GM23248 (cell line): ENCODE results near the gene RTN4RL1. TPM values are rescaled to one million over a fixed set of nuclear protein-coding genes. Genes with fewer than 3 reads are reported as not detected.
"Not testable (repeated sequence)": the region's sequence is repeated elsewhere in the genome, so short reads cannot be mapped to it uniquely, and the experiment has no call there.

Source experiments
- DNase-seq: peaks from one replicate; pipeline ENCODE4 v3.0.0-alpha.2; 2015
- H2AFZ ChIP-seq: fragments of 200-600 bp; sonication (generic); 2 replicates; pipeline ENCODE4 v1.6.1; 2016; ENCODE audit warnings: antibody characterized with exemption
- H3F3A ChIP-seq: fragments of 200-600 bp; sonication (generic); 2 replicates; pipeline ENCODE4 v1.6.1; 2016; ENCODE audit warnings: mild to moderate bottlenecking, antibody characterized with exemption, mixed run types; ENCODE audit not compliant: insufficient read depth
- H3K27ac ChIP-seq: fragments of 200-600 bp; sonication (generic); 2 replicates; pipeline ENCODE4 v1.5.1; 2016; ENCODE audit warnings: mild to moderate bottlenecking
- H3K27me3 ChIP-seq: fragments of 200-600 bp; sonication (generic); replicated peaks from 2 replicates; pipeline ENCODE4 v1.6.1; 2016; ENCODE audit warnings: mild to moderate bottlenecking; ENCODE audit not compliant: insufficient read depth
- H3K36me3 ChIP-seq: fragments of 200-600 bp; sonication (generic); 2 replicates; pipeline ENCODE4 v1.6.1; 2016; ENCODE audit warnings: low read depth, mild to moderate bottlenecking
- H3K4me1 ChIP-seq: fragments of 200-600 bp; sonication (generic); 2 replicates; pipeline ENCODE4 v1.6.1; 2016; ENCODE audit warnings: mild to moderate bottlenecking; ENCODE audit not compliant: insufficient read depth
- H3K4me2 ChIP-seq: fragments of 200-600 bp; sonication (generic); one replicate; pipeline ENCODE4 v1.6.1; 2016; ENCODE audit warnings: mild to moderate bottlenecking; ENCODE audit not compliant: unreplicated experiment
- H3K4me3 ChIP-seq: fragments of 200-600 bp; sonication (generic); 2 replicates; pipeline ENCODE4 v1.5.1; 2016; ENCODE audit warnings: mild to moderate bottlenecking
- H3K79me2 ChIP-seq: fragments of 200-600 bp; sonication (generic); 2 replicates; pipeline ENCODE4 v1.6.1; 2016; ENCODE audit warnings: mild to moderate bottlenecking; ENCODE audit not compliant: insufficient read depth
- H3K9ac ChIP-seq: fragments of 200-600 bp; sonication (generic); 2 replicates; pipeline ENCODE4 v1.6.1; 2016; ENCODE audit warnings: mild to moderate bottlenecking
- H3K9me2 ChIP-seq: fragments of 200-600 bp; sonication (generic); 2 replicates; pipeline ENCODE4 v1.6.1; 2016; ENCODE audit warnings: mixed run types, mild to moderate bottlenecking, moderate library complexity; ENCODE audit not compliant: insufficient read depth
- H3K9me3 ChIP-seq: fragments of 200-600 bp; sonication (generic); one replicate; pipeline ENCODE4 v1.6.1; 2017; ENCODE audit warnings: low read depth
- H4K20me1 ChIP-seq: fragments of 200-600 bp; sonication (generic); 2 replicates; pipeline ENCODE4 v1.6.0; 2016; ENCODE audit not compliant: insufficient read depth
- EZH2 ChIP-seq: fragments of 200-600 bp; sonication (generic); IDR thresholded peaks from 2 replicates; pipeline ENCODE4 v1.6.1; 2018; ENCODE audit warnings: antibody characterized with exemption, mild to moderate bottlenecking; ENCODE audit not compliant: insufficient read depth, poor library complexity, severe bottlenecking
- EZH2phosphoT487 ChIP-seq: fragments of 200-600 bp; sonication (generic); IDR thresholded peaks from 2 replicates; pipeline ENCODE4 v1.6.1; 2018; ENCODE audit warnings: antibody characterized with exemption, moderate library complexity, mild to moderate bottlenecking, low read depth; ENCODE audit not compliant: insufficient read depth
- WGBS, 2 experiments: methylation state at CpG; one replicate each; pipeline ENCODE4 v1.1.6; 2015 to 2017; ENCODE audit warnings: low lambda C conversion rate in 2 of 2, low coverage in 1 of 2; ENCODE audit errors: missing lambda C conversion rate in 2 of 2; 5-methylcytosine and 5-hydroxymethylcytosine counted together
- in situ Hi-C: fragments of 300-500 bp; cut with MboI; formaldehyde crosslinking; loops from 2 replicates; pipeline ENCODE4 v1.15.0; 2020
- polyA plus RNA-seq: library from polyadenylated mRNA; unstranded; fragments of >200 nt; fragmentation: Nextera tagmentation; extraction: Ambion mirVana; gene quantifications from 2 replicates; pipeline ENCODE4 v1.2.1, GENCODE V29; 2016
- total RNA-seq: library from RNA; depleted of rRNA; stranded (reverse); fragments of >200 nt; shearing (Covaris generic); gene quantifications from 2 replicates; pipeline ENCODE4 v1.2.3, GENCODE V29; 2014

Gene RTN4RL1
- total and polyA plus RNA-seq, 2 experiments from 2014 or later = 0.22 TPM; not detected in 1

DNA sequence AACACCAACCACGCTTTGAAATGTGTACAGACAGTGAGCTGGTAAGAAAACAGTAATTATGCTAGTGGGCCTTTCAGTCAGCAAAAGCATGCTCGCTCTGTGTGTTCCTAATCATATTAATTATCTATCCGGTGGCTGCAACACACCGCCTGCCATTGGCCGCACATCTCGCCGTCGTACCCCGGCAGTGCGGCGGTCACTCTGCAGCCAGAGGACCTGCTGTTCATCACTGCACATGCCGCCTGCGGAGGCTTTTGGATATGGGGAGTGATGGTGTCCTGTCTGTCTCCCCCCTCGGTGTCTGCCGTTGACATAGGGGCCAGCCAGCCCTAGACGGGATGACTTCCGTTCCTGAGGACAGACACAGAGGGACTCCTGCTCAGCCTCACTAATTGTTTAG is 126.8 kb downstream of the RTN4RL1 start:
- no peak for TF ChIP-seq EZH2
- no peak for TF ChIP-seq EZH2phosphoT487
- in situ Hi-C loops = no loop called here
- Histone ChIP-seq H3K27me3 (no peaks in the 10 kb centered on the region), H3K9me3 (no peaks in the 10 kb centered on the region), H3K4me2 (no peak overlapping the region), H4K20me1 (no peaks in the 10 kb centered on the region), H3K79me2 (no peaks in the 10 kb centered on the region), H3K36me3 (peaks cover 29% of the 10 kb centered on the region), H3K4me1 (no peaks in the 10 kb centered on the region), H2AFZ (no peak overlapping the region), H3K9ac (no peak overlapping the region), H3F3A (no peaks in the 10 kb centered on the region), H3K9me2 (no peaks in the 10 kb centered on the region), H3K27ac (no peak overlapping the region), H3K4me3 (no peak overlapping the region)
- DNase-seq = no peak
- 95 to 97% methylated on average over 17 of the region's 17 CpGs for WGBS, 2 experiments

DNA sequence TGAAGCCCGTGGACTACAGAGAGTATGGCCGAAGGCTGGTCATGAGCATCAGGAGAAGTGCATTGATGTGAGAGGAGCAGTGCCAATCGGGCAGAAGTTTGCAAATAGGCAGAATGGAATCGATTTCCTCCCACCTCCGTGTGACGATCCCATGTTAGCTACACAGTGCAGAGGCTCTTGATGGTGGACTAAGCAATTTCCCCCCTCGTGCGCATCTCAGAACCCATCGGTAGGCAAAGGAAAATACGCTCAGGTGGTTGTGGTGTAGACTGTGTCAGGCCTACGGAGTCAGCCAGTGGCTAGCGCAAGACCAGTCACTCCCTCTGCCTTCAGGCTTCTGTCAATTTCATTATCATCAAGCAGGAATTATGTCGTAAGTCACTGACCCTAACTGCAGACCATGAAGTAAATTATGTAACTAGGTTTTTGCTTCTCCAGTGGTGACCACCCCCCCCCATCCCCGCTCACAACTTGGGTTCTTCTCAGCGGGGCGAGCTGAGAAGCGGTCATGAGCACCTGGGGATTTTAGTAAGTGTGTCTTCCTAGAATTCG is 128.0 kb downstream of the RTN4RL1 start:
- TF ChIP-seq EZH2 (no peak), EZH2phosphoT487 (no peak)
- Histone ChIP-seq H3K79me2 (no peaks in the 10 kb centered on the region), H3K4me1 (no peaks in the 10 kb centered on the region), H3F3A (no peaks in the 10 kb centered on the region), H4K20me1 (no peaks in the 10 kb centered on the region), H3K4me2 (no peak overlapping the region), H3K36me3 (peaks cover 40% of the 10 kb centered on the region), H3K9ac (no peak overlapping the region), H3K4me3 (no peak overlapping the region), H2AFZ (no peak overlapping the region), H3K9me2 (no peaks in the 10 kb centered on the region), H3K9me3 (no peaks in the 10 kb centered on the region), H3K27ac (no peak overlapping the region), H3K27me3 (no peaks in the 10 kb centered on the region)
- no peak for DNase-seq
- 86% methylated on average over 17 to 18 of the region's 18 CpGs for WGBS, 2 experiments
- in situ Hi-C loops = no loop called here

DNA sequence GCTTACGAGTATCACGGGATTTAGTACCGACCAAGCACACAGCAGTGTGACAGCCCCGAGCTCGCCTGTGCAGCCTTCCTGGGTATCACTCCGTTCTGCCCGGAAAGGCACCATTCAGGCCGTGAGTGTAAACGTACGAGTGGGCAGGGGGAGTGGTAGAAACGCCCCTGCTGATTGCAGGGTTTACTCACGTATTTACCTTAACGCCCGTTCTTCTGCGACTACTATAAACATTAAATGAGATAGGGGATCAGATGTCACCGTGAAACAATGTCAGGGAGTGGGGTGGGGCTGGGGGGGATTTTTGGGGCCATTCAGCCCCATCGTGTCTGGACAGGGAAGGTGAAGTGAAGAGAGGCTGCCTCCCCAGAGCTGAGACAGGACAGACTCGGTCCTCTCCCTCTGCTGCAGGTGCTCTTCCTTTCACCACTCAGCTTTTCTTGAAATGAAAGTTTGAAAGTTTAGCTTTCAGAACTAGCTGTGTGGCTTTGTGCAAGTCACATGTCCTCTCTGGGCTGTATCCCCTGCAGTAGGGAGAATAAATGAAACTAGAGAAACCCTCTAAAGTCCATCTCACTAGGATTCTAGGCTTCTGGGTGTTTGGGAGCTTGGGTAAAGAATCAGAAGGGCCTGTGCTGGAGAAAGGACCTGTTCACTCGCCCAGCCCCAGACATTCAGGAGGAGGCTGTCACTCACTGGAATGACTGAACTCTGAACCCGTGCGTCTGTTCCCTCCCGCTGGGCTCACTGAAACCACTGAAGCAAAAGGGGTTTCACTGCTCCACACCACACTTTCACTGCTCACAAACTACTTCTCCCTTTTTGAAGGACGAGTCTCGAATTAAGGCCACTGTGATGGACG is 128.7 kb downstream of the RTN4RL1 start:
- 91 to 92% methylated on average over 25 of the region's 25 CpGs for WGBS, 2 experiments
- H4K20me1 ChIP-seq = no peaks in the 10 kb centered on the region
- in situ Hi-C loops = no loop called here
- H2AFZ ChIP-seq = no peak overlapping the region
- no peak overlapping the region for H3K9ac ChIP-seq
- TF ChIP-seq EZH2phosphoT487 (no peak), EZH2 (no peak)
- no peaks in the 10 kb centered on the region for H3K4me1 ChIP-seq
- H3K79me2 ChIP-seq = no peaks in the 10 kb centered on the region
- no peak for DNase-seq
- no peak overlapping the region for H3K4me3 ChIP-seq
- H3K27me3 ChIP-seq = no peaks in the 10 kb centered on the region
- no peak overlapping the region for H3K27ac ChIP-seq
- H3K9me3 ChIP-seq = no peaks in the 10 kb centered on the region
- no peaks in the 10 kb centered on the region for H3F3A ChIP-seq
- H3K9me2 ChIP-seq = no peaks in the 10 kb centered on the region
- peaks cover 40% of the 10 kb centered on the region for H3K36me3 ChIP-seq
- no peak overlapping the region for H3K4me2 ChIP-seq

DNA sequence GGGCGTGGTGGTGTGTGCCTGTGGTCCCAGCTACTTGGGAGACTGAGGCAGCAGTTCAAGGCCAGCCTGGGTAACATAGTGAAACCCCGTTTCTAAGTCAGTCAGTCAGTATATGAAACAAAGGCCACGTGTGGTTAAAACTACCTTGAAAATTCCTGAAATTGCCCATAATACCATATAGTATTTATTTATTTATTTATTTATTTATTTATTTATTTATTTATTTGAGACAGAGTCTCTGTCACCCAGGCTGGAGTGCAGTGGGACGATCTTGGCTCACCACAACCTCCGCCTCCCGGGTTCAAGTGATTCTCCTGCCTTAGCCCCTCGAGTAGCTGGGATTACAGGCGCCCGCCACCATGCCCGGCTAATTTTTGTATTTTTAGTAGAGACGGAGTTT is 129.7 kb downstream of the RTN4RL1 start:
- not testable (repeated sequence) for H3K4me3 ChIP-seq, H3K9ac ChIP-seq

More for the DNA sequence above, 129.7 kb downstream of the RTN4RL1 start:
- H3K4me1 ChIP-seq, H3K4me2 ChIP-seq, H3K27ac ChIP-seq, DNase-seq, H3K9me2 ChIP-seq, in situ Hi-C loops, H3K9me3 ChIP-seq, H3K27me3 ChIP-seq, H2AFZ ChIP-seq, H3F3A ChIP-seq, H4K20me1 ChIP-seq, H3K79me2 ChIP-seq: not testable (repeated sequence)
- 91 to 92% methylated on average over 11 of the region's 11 CpGs for WGBS, 2 experiments
- H3K36me3 ChIP-seq = peaks cover 40% of the 10 kb centered on the region
